ENCODE data around the gene PLEKHN1. TPM values are rescaled to one million over a fixed set of nuclear protein-coding genes. Genes with fewer than 3 reads are reported as not detected.
A peak's percentile ranks its signal among the peaks of the same experiment; 100 is the strongest.
"Not testable (repeated sequence)": the region's sequence is repeated elsewhere in the genome, so short reads cannot be mapped to it uniquely, and the experiment has no call there.

PLEKHN1 gene
- total and polyA plus RNA-seq, 2 donors from 2014 or later = 14.3 TPM; not detected in 1

GRCh38 chr1:993379-993995, 27.2 kb downstream of the PLEKHN1 start:
- intact Hi-C loops (cut with DNase I) = no loop called here
- Histone ChIP-seq H3K4me1 (ENCODE audit: control insufficient read depth in 2 of 3, insufficient read depth in 2 of 3, low read depth in 1 of 3, low read length in 3 of 3) (peaks cover 0 to 2% (median 0%) of the 10 kb centered on the region in 3 donors), H3K9ac (ENCODE audit: low read length in 3 of 3) (no peak overlapping the region), H3K4me3 (ENCODE audit: low read length in 3 of 3) (no peak overlapping the region), H3K9me3 (ENCODE audit: control insufficient read depth in 2 of 3, insufficient read depth in 1 of 3, low read length in 3 of 3) (peaks cover 0 to 4% (median 0%) of the 10 kb centered on the region in 3 donors), H3K36me3 (ENCODE audit: control insufficient read depth in 2 of 3, insufficient read depth in 3 of 3, low read length in 3 of 3) (no peaks in the 10 kb centered on the region), H3K27me3 (ENCODE audit: control insufficient read depth, insufficient read depth, low read length) (no peaks in the 10 kb centered on the region), H3K27ac (ENCODE audit: low read depth in 2 of 2, low read length in 2 of 2) (no peak overlapping the region)
- FAIRE-seq (no peak), DNase-seq (peak in 1 of 5 donors; percentile 68)
- TF ChIP-seq, protein P1, sequence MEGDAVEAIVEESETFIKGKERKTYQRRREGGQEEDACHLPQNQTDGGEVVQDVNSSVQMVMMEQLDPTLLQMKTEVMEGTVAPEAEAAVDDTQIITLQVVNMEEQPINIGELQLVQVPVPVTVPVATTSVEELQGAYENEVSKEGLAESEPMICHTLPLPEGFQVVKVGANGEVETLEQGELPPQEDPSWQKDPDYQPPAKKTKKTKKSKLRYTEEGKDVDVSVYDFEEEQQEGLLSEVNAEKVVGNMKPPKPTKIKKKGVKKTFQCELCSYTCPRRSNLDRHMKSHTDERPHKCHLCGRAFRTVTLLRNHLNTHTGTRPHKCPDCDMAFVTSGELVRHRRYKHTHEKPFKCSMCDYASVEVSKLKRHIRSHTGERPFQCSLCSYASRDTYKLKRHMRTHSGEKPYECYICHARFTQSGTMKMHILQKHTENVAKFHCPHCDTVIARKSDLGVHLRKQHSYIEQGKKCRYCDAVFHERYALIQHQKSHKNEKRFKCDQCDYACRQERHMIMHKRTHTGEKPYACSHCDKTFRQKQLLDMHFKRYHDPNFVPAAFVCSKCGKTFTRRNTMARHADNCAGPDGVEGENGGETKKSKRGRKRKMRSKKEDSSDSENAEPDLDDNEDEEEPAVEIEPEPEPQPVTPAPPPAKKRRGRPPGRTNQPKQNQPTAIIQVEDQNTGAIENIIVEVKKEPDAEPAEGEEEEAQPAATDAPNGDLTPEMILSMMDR (IDR thresholded peaks at IDR 0.05; ENCODE audit: borderline replicate concordance, extremely low read depth, insufficient read depth) = no peak

DNA sequence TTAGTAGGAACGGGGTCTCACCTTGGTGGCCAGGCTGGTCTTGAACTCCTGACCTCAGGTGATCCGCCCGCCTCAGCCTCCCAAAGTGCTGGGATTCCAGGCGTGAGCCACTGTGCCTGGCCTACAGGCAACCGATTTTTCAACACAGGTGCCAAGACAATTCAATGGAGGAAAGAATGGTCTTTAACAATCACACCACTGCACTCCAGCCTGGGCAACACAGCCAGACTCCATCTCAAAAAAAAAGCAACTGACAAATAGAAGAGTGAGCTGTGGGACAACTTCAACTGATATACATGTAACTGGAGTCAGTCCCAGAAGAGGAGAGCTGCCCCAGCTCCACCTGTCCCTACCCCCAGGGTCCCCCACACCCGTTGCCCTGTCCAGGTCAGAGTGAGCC, 28.3 kb downstream of the PLEKHN1 start:
- intact Hi-C loops (cut with DNase I); FAIRE-seq; H3K36me3 ChIP-seq (ENCODE audit: control insufficient read depth in 2 of 3, insufficient read depth in 3 of 3, low read length in 3 of 3); H3K4me3 ChIP-seq (ENCODE audit: low read length in 3 of 3); H3K27me3 ChIP-seq (ENCODE audit: control insufficient read depth, insufficient read depth, low read length); H3K4me1 ChIP-seq (ENCODE audit: control insufficient read depth in 2 of 3, insufficient read depth in 2 of 3, low read depth in 1 of 3, low read length in 3 of 3); H3K9me3 ChIP-seq (ENCODE audit: control insufficient read depth in 2 of 3, insufficient read depth in 1 of 3, low read length in 3 of 3); H3K27ac ChIP-seq (ENCODE audit: low read depth in 2 of 2, low read length in 2 of 2); H3K9ac ChIP-seq (ENCODE audit: low read length in 3 of 3): not testable (repeated sequence)
- peak in 2 of 5 donors; percentile 29 to 32 for DNase-seq

- DNase-seq (peak in 2 of 5 donors; percentile 53 to 70), FAIRE-seq (no peak)
- H3K36me3 ChIP-seq (ENCODE audit: control insufficient read depth in 2 of 3, insufficient read depth in 3 of 3, low read length in 3 of 3) = no peaks in the 10 kb centered on the region
- peaks cover 0 to 4% (median 0%) of the 10 kb centered on the region in 3 donors for H3K9me3 ChIP-seq (ENCODE audit: control insufficient read depth in 2 of 3, insufficient read depth in 1 of 3, low read length in 3 of 3)
- no peak overlapping the region for H3K27ac ChIP-seq (ENCODE audit: low read depth in 2 of 2, low read length in 2 of 2)
- no peak overlapping the region for H3K9ac ChIP-seq (ENCODE audit: low read length in 3 of 3)
- no peaks in the 10 kb centered on the region for H3K27me3 ChIP-seq (ENCODE audit: control insufficient read depth, insufficient read depth, low read length)
- TF ChIP-seq, protein P1 (IDR thresholded peaks at IDR 0.05; ENCODE audit: borderline replicate concordance, extremely low read depth, insufficient read depth) = no peak
- intact Hi-C loops (cut with DNase I) = no loop called here
- H3K4me1 ChIP-seq (ENCODE audit: control insufficient read depth in 2 of 3, insufficient read depth in 2 of 3, low read depth in 1 of 3, low read length in 3 of 3) = peaks cover 0 to 6% (median 0%) of the 10 kb centered on the region in 3 donors
- H3K4me3 ChIP-seq (ENCODE audit: low read length in 3 of 3) = no peak overlapping the region
Measured at GRCh38 chr1:995665-996633, 29.7 kb downstream of the PLEKHN1 start.

Measured in kidney (tissue), 14 donors.